T-helper 17 cell (primary cell): ENCODE measurements around the gene LRRC4C. TPM values are rescaled to one million over a fixed set of nuclear protein-coding genes. Genes with fewer than 3 reads are reported as not detected.

Experiments used
- ATAC-seq: fragments of 150-1000 bp; cut with Tn5 transposase; 2 replicates; pipeline ENCODE4 v1.10.0; 2021; ENCODE audit warnings: mild to moderate bottlenecking, moderate library complexity
- DNase-seq, 3 donors: peaks; one replicate each; pipeline versions ENCODE4 v3.0.0 to v3.0.0-alpha.2; 2020 to 2021
- H3K9me3 ChIP-seq: one replicate; pipeline ENCODE4 v1.7.0; 2013; ENCODE audit warnings: low read length, mild to moderate bottlenecking; ENCODE audit not compliant: control insufficient read depth, poor library complexity, severe bottlenecking
- H3K27ac Mint-ChIP-seq: one replicate; pipeline ENCODE4 v1.8.0; 2022; ENCODE audit warnings: mild to moderate bottlenecking, moderate library complexity, mixed read lengths
- H3K27me3 Mint-ChIP-seq: one replicate; pipeline ENCODE4 v1.8.0; 2022; ENCODE audit warnings: mixed read lengths
- H3K36me3 Mint-ChIP-seq: one replicate; pipeline ENCODE4 v1.8.0; 2022; ENCODE audit warnings: low read depth, mixed read lengths
- H3K4me1 Mint-ChIP-seq: one replicate; pipeline ENCODE4 v1.8.0; 2022; ENCODE audit warnings: mild to moderate bottlenecking, mixed read lengths
- H3K4me3 Mint-ChIP-seq: one replicate; pipeline ENCODE4 v1.8.0; 2022; ENCODE audit warnings: mild to moderate bottlenecking, moderate library complexity, mixed read lengths
- total RNA-seq, 4 donors: library from RNA in 2 of 4; stranded (reverse) in 2 of 4; gene quantifications; one replicate each; pipeline ENCODE4 v1.2.3 and lab custom pipeline; 2022 to 2026

Gene LRRC4C
- total RNA-seq, 2 donors from 2014 or later, result not detected

GRCh38 chr11:40754297-40754696, 705.2 kb downstream of the LRRC4C start:
- Mint-ChIP-seq H3K4me1 (no peaks in the 10 kb centered on the region), H3K4me3 (no peak overlapping the region), H3K36me3 (no peaks in the 10 kb centered on the region), H3K27me3 (no peaks in the 10 kb centered on the region), H3K27ac (no peak overlapping the region)
- DNase-seq (no peak), ATAC-seq (no peak)
- H3K9me3 ChIP-seq, result no peaks in the 10 kb centered on the region

DNA sequence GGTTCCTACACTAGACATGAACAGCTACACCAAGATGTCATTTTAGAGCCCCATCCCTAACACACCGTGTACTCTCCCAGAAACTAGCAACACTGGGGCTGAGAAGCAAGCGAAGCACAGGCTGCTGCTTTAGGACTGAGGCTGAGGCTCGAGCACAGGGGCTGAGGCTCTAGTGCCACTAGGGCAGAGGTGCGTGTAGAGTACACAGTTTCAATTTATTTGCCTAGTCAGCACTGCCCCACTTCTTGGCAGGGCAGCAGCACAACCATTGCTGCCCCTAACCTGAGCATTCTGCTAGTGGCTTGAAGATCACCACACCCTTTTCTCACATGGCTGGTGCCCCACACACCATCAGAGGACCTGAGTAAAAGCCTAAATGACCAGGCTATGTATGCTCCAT, 713.2 kb downstream of the LRRC4C start:
- ATAC-seq, result no peak

DNA sequence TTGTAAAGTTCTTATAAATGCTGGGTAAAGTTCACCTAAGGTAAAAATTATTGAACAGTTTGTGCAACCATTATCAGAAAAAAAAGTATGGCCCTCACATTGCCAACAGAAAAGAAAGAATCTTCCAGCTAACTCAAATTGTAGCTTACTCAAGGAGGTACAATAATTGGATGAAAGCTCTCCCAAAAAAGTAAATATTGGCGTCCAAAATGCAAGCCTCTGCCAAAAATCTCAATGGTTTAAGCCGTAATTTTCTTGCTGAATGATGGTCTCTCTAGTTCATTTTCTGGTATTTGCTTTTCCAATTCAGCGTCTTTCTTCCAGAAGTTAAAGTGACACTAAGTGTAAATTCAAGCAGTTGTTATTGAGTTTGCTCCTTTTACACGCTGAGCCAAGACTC, 727.3 kb downstream of the LRRC4C start:
- ATAC-seq (no peak), DNase-seq (no peak)
- H3K9me3 ChIP-seq, result no peaks in the 10 kb centered on the region
- no peaks in the 10 kb centered on the region for H3K36me3 Mint-ChIP-seq
- no peaks in the 10 kb centered on the region for H3K4me1 Mint-ChIP-seq
- no peak overlapping the region for H3K4me3 Mint-ChIP-seq
- H3K27me3 Mint-ChIP-seq, result no peaks in the 10 kb centered on the region
- no peak overlapping the region for H3K27ac Mint-ChIP-seq

More for the DNA sequence above, 713.2 kb downstream of the LRRC4C start:
- Mint-ChIP-seq H3K27me3 (no peaks in the 10 kb centered on the region), H3K4me1 (no peaks in the 10 kb centered on the region), H3K27ac (no peak overlapping the region), H3K4me3 (no peak overlapping the region), H3K36me3 (no peaks in the 10 kb centered on the region)
- H3K9me3 ChIP-seq, result peaks cover 4% of the 10 kb centered on the region
- DNase-seq, result no peak

DNA sequence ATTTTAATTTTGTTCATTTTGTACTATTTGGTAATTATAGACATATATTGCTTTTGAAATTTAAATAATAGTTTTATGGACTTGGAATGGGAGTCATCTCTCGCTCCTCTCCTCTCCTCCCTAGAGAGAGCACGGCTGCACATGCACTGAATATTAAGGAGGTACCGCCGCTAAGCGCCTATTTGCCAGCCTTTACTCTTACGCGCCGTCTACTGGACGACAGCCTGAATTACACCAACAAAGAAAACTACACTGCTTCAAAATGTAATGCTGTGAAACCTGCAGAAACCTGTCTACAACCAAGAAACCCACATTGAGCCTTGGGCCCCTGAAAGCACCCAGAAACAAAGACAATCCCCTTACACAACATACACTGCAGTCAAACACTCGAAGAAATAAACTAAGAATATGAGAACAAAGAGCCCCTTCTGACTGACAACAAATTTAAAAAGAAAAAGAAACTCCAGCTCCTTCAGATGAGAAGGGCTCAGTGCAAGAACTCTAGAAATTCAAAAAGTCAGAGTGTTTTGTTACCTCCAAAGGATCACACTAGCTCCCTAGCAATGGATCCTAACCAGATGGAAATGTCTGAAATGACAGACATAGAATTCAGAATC, 737.2 kb downstream of the LRRC4C start:
- Mint-ChIP-seq H3K4me3 (no peak overlapping the region), H3K36me3 (no peaks in the 10 kb centered on the region), H3K27ac (no peak overlapping the region), H3K4me1 (no peaks in the 10 kb centered on the region), H3K27me3 (no peaks in the 10 kb centered on the region)
- DNase-seq, result no peak
- ATAC-seq, result no peak
- H3K9me3 ChIP-seq, result no peaks in the 10 kb centered on the region

- Mint-ChIP-seq H3K36me3 (no peaks in the 10 kb centered on the region), H3K4me3 (no peak overlapping the region), H3K27me3 (no peaks in the 10 kb centered on the region), H3K4me1 (no peaks in the 10 kb centered on the region), H3K27ac (no peak overlapping the region)
- no peaks in the 10 kb centered on the region for H3K9me3 ChIP-seq
- ATAC-seq (no peak), DNase-seq (no peak)
Measured at GRCh38 chr11:40716344-40717130, 742.9 kb downstream of the LRRC4C start.

DNA sequence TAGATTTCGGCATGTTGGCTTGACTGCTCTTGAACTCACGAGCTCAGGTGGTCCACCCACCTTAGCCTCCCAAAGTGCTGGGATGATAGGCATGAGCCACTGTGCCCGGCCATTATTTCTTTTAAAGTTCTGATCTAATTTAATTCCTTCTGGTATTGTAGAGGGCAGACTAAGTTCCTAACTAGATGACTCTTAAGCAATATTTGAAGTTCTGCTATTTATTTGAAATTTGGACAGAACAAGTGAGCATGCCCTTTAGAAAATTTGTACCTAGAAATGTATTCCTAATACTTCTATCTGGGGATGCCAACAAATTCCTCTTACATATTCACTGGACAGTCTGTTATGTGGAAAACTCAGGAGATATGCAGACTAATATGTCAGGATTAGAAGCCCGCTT, 746.4 kb downstream of the LRRC4C start:
- no peak overlapping the region for H3K4me3 Mint-ChIP-seq
- H3K27me3 Mint-ChIP-seq, result no peaks in the 10 kb centered on the region
- no peaks in the 10 kb centered on the region for H3K9me3 ChIP-seq
- DNase-seq (no peak), ATAC-seq (no peak)
- H3K4me1 Mint-ChIP-seq, result no peaks in the 10 kb centered on the region
- no peaks in the 10 kb centered on the region for H3K36me3 Mint-ChIP-seq
- no peak overlapping the region for H3K27ac Mint-ChIP-seq

DNA sequence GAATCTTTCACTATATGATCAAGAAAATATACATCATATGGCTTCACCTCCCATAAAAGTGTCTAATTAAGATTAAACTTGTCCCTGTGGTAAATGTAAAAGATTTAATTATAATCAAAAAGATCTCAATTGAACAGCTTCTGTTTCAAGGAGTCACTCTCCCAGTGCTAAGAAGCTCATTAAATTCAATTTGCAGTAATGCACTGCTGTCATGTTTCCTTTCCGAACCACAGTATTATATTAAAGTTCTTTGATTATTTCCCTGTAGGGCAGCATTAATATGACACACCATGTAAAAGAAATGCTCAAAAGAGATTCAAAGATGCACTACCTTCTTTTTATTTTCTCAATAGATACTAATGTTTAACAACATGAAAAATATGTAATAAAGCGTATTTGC, 758.4 kb downstream of the LRRC4C start:
- H3K9me3 ChIP-seq, result no peaks in the 10 kb centered on the region
- no peak overlapping the region for H3K4me3 Mint-ChIP-seq
- H3K27ac Mint-ChIP-seq, result no peak overlapping the region
- no peak for ATAC-seq
- H3K4me1 Mint-ChIP-seq, result no peaks in the 10 kb centered on the region
- H3K27me3 Mint-ChIP-seq, result no peaks in the 10 kb centered on the region
- H3K36me3 Mint-ChIP-seq, result no peaks in the 10 kb centered on the region
- DNase-seq, result no peak

- no peaks in the 10 kb centered on the region for H3K9me3 ChIP-seq
- Mint-ChIP-seq H3K4me3 (no peak overlapping the region), H3K4me1 (no peaks in the 10 kb centered on the region), H3K27ac (no peak overlapping the region), H3K36me3 (no peaks in the 10 kb centered on the region), H3K27me3 (no peaks in the 10 kb centered on the region)
- DNase-seq (no peak), ATAC-seq (no peak)
Measured at GRCh38 chr11:40689823-40690222, 769.6 kb downstream of the LRRC4C start.

- no peak overlapping the region for H3K27ac Mint-ChIP-seq
- ATAC-seq (no peak), DNase-seq (no peak)
- no peaks in the 10 kb centered on the region for H3K36me3 Mint-ChIP-seq
- no peaks in the 10 kb centered on the region for H3K27me3 Mint-ChIP-seq
- H3K4me1 Mint-ChIP-seq, result no peaks in the 10 kb centered on the region
- no peaks in the 10 kb centered on the region for H3K9me3 ChIP-seq
- H3K4me3 Mint-ChIP-seq, result no peak overlapping the region
Measured at GRCh38 chr11:40688369-40688768, 771.1 kb downstream of the LRRC4C start.

DNA sequence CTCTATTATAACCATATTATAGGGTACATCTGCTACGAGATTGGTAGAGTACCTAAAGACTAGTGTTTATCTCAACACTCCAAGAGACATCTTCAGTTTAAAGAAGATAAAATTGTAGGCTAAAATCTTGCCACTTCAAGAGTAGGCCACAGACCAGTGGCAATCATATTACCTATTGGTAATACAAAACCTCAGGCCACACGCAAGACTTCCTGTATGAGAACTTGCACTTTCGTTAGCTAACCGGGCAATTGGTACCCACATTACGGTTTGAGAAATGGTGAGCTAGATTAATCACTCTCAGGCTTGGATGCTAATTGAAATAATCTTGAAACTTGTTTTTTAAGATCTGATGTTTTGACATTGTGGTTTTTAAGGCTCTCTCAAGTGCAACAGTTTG, 772.7 kb downstream of the LRRC4C start:
- Mint-ChIP-seq H3K27me3 (no peaks in the 10 kb centered on the region), H3K27ac (no peak overlapping the region), H3K36me3 (no peaks in the 10 kb centered on the region), H3K4me3 (no peak overlapping the region), H3K4me1 (no peaks in the 10 kb centered on the region)
- no peak for DNase-seq
- no peak for ATAC-seq
- no peaks in the 10 kb centered on the region for H3K9me3 ChIP-seq

DNA sequence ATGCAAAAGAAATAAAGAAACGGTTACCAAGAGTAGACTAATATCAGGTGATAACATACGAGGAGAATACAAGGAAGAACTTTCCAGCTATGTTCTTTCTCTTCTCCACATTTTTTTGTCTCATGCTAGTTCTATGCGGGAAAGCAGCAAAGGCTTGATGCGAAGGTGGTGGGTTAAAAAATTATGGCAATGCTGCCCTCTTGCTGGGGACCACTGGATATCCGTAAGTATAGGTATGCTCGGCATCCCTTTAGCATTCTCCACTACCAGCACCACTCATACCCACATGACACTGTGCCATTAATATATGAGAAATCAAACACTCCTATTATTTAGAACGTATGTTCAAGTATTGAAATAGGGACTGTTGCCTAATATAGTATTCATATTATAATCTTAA, 776.4 kb downstream of the LRRC4C start:
- Mint-ChIP-seq H3K4me1 (no peaks in the 10 kb centered on the region), H3K4me3 (no peak overlapping the region), H3K27me3 (no peaks in the 10 kb centered on the region), H3K36me3 (no peaks in the 10 kb centered on the region), H3K27ac (no peak overlapping the region)
- H3K9me3 ChIP-seq, result no peaks in the 10 kb centered on the region
- DNase-seq (no peak), ATAC-seq (no peak)

DNA sequence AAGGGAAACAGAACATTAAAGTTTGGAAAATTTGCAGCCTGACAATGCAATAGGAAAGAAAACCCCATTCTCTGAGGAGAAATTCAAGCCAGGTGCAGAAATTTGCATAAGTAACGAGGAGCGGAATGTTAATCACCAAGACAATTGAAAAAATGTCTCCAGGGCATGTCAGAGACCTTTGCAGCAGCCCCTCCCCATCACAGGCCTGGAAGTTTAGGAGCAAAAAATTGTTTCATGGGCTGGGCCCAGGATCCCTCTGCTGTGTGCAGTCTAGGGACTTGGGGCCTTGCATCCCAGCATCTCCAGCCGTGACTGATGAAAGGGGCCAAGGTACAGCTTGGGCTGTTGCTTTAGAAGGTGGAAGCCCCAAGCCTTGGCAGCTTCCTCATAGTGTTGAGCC, 780.2 kb downstream of the LRRC4C start:
- H3K4me1 Mint-ChIP-seq, result no peaks in the 10 kb centered on the region
- no peak overlapping the region for H3K4me3 Mint-ChIP-seq
- DNase-seq, result no peak
- H3K36me3 Mint-ChIP-seq, result no peaks in the 10 kb centered on the region
- ATAC-seq, result no peak
- H3K27me3 Mint-ChIP-seq, result no peaks in the 10 kb centered on the region
- H3K9me3 ChIP-seq, result no peaks in the 10 kb centered on the region
- H3K27ac Mint-ChIP-seq, result no peak overlapping the region

DNA sequence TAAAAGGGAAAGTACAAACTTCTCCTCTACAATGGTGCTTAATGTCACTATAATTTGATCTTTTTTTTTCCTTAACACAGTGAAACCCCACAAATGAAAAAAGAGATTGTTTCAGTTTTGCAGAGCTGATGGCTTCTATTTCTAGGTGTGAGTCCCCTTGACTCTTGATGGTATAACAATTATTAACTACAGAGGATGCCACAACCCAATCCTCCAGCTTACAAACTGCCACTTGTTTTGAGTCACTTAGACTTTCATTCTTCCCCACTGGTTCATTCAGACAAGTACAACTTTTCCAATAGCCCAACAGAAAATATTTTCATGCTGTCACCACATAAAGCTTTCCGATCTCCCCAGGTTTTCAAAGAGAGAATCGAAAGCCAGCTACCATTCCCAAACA, 812.2 kb downstream of the LRRC4C start:
- no peak for ATAC-seq

DNA sequence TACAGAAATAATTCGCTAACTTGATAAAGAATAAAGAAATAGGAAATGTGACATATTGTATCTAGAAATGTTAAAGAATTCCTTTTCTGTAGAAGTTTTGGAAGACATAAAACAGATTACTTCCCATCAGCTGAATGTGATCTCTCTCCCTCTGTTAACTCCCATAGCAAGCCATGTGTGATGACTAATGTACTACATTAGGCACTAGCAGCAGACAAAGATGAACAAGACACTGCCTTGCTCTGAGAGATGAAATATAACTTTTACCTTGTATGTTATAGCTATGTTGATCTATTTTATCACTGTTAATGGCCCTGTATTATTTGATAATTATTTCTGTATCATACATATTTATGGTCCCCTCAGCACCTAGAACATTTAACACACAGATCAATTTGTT, 817.2 kb downstream of the LRRC4C start:
- ATAC-seq (no peak), DNase-seq (no peak)
- H3K36me3 Mint-ChIP-seq, result no peaks in the 10 kb centered on the region
- H3K4me1 Mint-ChIP-seq, result no peaks in the 10 kb centered on the region
- H3K4me3 Mint-ChIP-seq, result no peak overlapping the region
- H3K27me3 Mint-ChIP-seq, result no peaks in the 10 kb centered on the region
- no peak overlapping the region for H3K27ac Mint-ChIP-seq
- H3K9me3 ChIP-seq, result peaks cover 5% of the 10 kb centered on the region

More for the DNA sequence above, 812.2 kb downstream of the LRRC4C start:
- H3K36me3 Mint-ChIP-seq, result no peaks in the 10 kb centered on the region
- no peaks in the 10 kb centered on the region for H3K27me3 Mint-ChIP-seq
- H3K4me1 Mint-ChIP-seq, result no peaks in the 10 kb centered on the region
- no peak overlapping the region for H3K4me3 Mint-ChIP-seq
- no peak for DNase-seq
- H3K9me3 ChIP-seq, result peaks cover 8% of the 10 kb centered on the region
- no peak overlapping the region for H3K27ac Mint-ChIP-seq
